Left ventricle myocardium inferior (tissue), 1 donor: Measurements from ENCODE around the gene SLC6A15. TPM values are rescaled to one million over a fixed set of nuclear protein-coding genes. Genes with fewer than 3 reads are reported as not detected.

ENCODE experiments used
- DNase-seq: peaks from one replicate; pipeline ENCODE4 v3.0.0-alpha.2; 2020
- H3K27ac ChIP-seq: fragments of 200-600 bp; replicated peaks from 2 replicates; pipeline ENCODE4 v1.8.0; 2021
- H3K27me3 ChIP-seq: fragments of 200-600 bp; 2 replicates; pipeline ENCODE4 v1.8.0; 2021; ENCODE audit warnings: low read depth
- H3K36me3 ChIP-seq: fragments of 200-600 bp; 2 replicates; pipeline ENCODE4 v1.8.0; 2021
- H3K4me1 ChIP-seq: fragments of 200-600 bp; 2 replicates; pipeline ENCODE4 v1.8.0; 2021
- H3K4me3 ChIP-seq: fragments of 200-600 bp; 2 replicates; pipeline ENCODE4 v1.8.0; 2021; ENCODE audit warnings: mild to moderate bottlenecking, moderate library complexity
- H3K9me3 ChIP-seq: fragments of 200-600 bp; replicated peaks from 2 replicates; pipeline ENCODE4 v1.8.0; 2021
- CTCF ChIP-seq: fragments of 200-600 bp; IDR thresholded peaks from 2 replicates; pipeline ENCODE4 v1.8.0; 2021; ENCODE audit warnings: antibody characterized with exemption, mild to moderate bottlenecking, borderline replicate concordance
- intact Hi-C: fragments of 100-400 bp; cut with micrococcal nuclease; formaldehyde crosslinking; loops from one replicate; pipeline ENCODE4 v1.11.0; 2022
- long read RNA-seq: library from polyadenylated mRNA; unstranded; transcript quantifications from one replicate; pipeline ENCODE4 v2.0.0, GENCODE V29; 2021
- total RNA-seq: library from RNA; stranded (reverse); fragmentation: NEBNext Ultra II Directional; extraction: Animal tissue kit (Norgen Biotek cat#: 25700); gene quantifications from one replicate; pipeline ENCODE4 v1.2.1, GENCODE V29; 2021
- donor health status: DM: no; HTN: yes; CAD: no; lungs with severe emphysema.

SLC6A15 gene
- not detected for total RNA-seq
- long read RNA-seq: 0 reads

- H3K27me3 ChIP-seq: peaks cover 95% of the 10 kb centered on the region
- H3K27ac ChIP-seq: no peak within 1 kb of the TSS
- no peaks in the 10 kb centered on the region for H3K36me3 ChIP-seq
- no peak for DNase-seq
- peak within 1 kb of the TSS; percentile 59 for H3K4me3 ChIP-seq
- intact Hi-C loops: no loop called here
- H3K4me1 ChIP-seq: peaks cover 28% of the 10 kb centered on the region
- no peaks in the 10 kb centered on the region for H3K9me3 ChIP-seq
- peak; percentile 19 for TF ChIP-seq CTCF
These were observed at the start of gene SLC6A15 for GRCh38 chr12:84912198-84913128. SLC6A15 (minus strand) TSS chr12:84912799; CDS start chr12:84892120, 20,679 bp downstream.

- Histone ChIP-seq H3K27ac (no peak overlapping the region), H3K9me3 (no peaks in the 10 kb centered on the region), H3K27me3 (no peaks in the 10 kb centered on the region), H3K4me1 (no peaks in the 10 kb centered on the region), H3K4me3 (no peak overlapping the region), H3K36me3 (no peaks in the 10 kb centered on the region)
- no peak for DNase-seq
- no peak for TF ChIP-seq CTCF
- intact Hi-C loops: no loop called here
These were observed 48.3 kb upstream of the SLC6A15 start for GRCh38 chr12:84960918-84961317.

- no peak for TF ChIP-seq CTCF
- intact Hi-C loops: no loop called here
- H3K36me3 ChIP-seq: no peaks in the 10 kb centered on the region
These were observed 42.7 kb upstream of the SLC6A15 start for GRCh38 chr12:84955298-84955697.

GRCh38 chr12:84954415-84954814, 41.8 kb upstream of the SLC6A15 start:
- Histone ChIP-seq H3K4me1 (no peaks in the 10 kb centered on the region), H3K27ac (no peak overlapping the region), H3K9me3 (no peaks in the 10 kb centered on the region), H3K4me3 (no peak overlapping the region), H3K36me3 (no peaks in the 10 kb centered on the region), H3K27me3 (no peaks in the 10 kb centered on the region)
- intact Hi-C loops: no loop called here
- DNase-seq: no peak
- no peak for TF ChIP-seq CTCF

More at GRCh38 chr12:84955298-84955697, 42.7 kb upstream of the SLC6A15 start:
- no peak overlapping the region for H3K4me3 ChIP-seq
- no peaks in the 10 kb centered on the region for H3K27me3 ChIP-seq
- no peak overlapping the region for H3K27ac ChIP-seq
- H3K4me1 ChIP-seq: no peaks in the 10 kb centered on the region
- DNase-seq: no peak
- no peaks in the 10 kb centered on the region for H3K9me3 ChIP-seq

- Histone ChIP-seq H3K4me3 (no peak overlapping the region), H3K27me3 (no peaks in the 10 kb centered on the region), H3K36me3 (no peaks in the 10 kb centered on the region), H3K4me1 (no peaks in the 10 kb centered on the region), H3K27ac (no peak overlapping the region), H3K9me3 (no peaks in the 10 kb centered on the region)
- intact Hi-C loops: no loop called here
- DNase-seq: no peak
- TF ChIP-seq CTCF: no peak
These were observed 38.5 kb upstream of the SLC6A15 start for GRCh38 chr12:84950971-84951546.
